Transverse colon (tissue), 3 donors: Measurements from ENCODE around the gene CHMP1A.

ENCODE experiments used
- CTCF ChIP-seq, 5 experiments: fragments of 200-600 bp in 3 of 5; fragments of 450-650 bp in 2 of 5; sonication (generic) in 3 of 5; IDR thresholded peaks; 1 replicate in 2 of 5; 2 replicates in 3 of 5; pipeline ENCODE4 v1.5.1; 2016 to 2017; ENCODE audit warnings: antibody characterized with exemption in 5 of 5, inconsistent platforms in 3 of 5, mild to moderate bottlenecking in 2 of 5, moderate library complexity in 1 of 5
- EP300 ChIP-seq: sonication (generic); formaldehyde crosslinking; IDR thresholded peaks from one replicate; pipeline ENCODE4 v1.6.1; 2017; ENCODE audit warnings: antibody characterized with exemption, low read depth
- POLR2A ChIP-seq: fragments of 450-650 bp; IDR thresholded peaks from one replicate; pipeline ENCODE4 v1.6.1; 2016; ENCODE audit warnings: antibody characterized with exemption, mild to moderate bottlenecking, moderate library complexity

GRCh38 chr16:89693289-89693731 is 35.8 kb upstream of the CHMP1A start:
- no peak for TF ChIP-seq POLR2A
- TF ChIP-seq EP300 = no peak
- no peak for TF ChIP-seq CTCF (IDR thresholded peaks at IDR 0.05)
